ENCODE data around the gene REST.

DNA sequence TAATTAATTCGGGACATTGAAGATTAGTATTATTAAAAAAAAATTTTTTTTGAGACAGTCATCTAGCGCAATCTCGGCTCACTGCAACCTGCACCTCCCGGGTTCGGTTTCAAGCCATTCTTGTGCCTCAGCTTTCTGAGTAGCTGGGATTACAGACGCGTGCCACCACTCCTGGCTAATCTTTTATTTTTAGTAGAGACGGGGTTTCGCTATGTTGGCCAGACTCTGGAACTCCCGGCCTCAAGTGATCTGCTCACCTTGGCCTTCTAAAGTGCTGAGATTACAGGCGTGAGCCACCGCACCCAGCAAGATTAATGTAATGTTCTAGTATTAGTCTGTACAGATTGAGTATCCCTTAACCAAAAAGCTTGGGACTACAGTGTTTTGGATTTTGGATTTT, 32.7 kb downstream of the REST start:
- TF ChIP-seq CHD2 (IDR thresholded peaks at IDR 0.05; ENCODE audit: low read length, partially characterized antibody) (no peak), POLR2AphosphoS5 (IDR thresholded peaks at IDR 0.05; ENCODE audit: low read depth, low read length) (no peak), TCF12 (IDR thresholded peaks at IDR 0.05) (no peak), TEAD4 (IDR thresholded peaks at IDR 0.05; ENCODE audit: borderline replicate concordance, insufficient read depth) (no peak)
- TF ChIP-seq, protein P1, sequence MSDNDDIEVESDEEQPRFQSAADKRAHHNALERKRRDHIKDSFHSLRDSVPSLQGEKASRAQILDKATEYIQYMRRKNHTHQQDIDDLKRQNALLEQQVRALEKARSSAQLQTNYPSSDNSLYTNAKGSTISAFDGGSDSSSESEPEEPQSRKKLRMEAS (IDR thresholded peaks at IDR 0.05; ENCODE audit: low read depth) = no peak
- TF ChIP-seq, protein P2, sequence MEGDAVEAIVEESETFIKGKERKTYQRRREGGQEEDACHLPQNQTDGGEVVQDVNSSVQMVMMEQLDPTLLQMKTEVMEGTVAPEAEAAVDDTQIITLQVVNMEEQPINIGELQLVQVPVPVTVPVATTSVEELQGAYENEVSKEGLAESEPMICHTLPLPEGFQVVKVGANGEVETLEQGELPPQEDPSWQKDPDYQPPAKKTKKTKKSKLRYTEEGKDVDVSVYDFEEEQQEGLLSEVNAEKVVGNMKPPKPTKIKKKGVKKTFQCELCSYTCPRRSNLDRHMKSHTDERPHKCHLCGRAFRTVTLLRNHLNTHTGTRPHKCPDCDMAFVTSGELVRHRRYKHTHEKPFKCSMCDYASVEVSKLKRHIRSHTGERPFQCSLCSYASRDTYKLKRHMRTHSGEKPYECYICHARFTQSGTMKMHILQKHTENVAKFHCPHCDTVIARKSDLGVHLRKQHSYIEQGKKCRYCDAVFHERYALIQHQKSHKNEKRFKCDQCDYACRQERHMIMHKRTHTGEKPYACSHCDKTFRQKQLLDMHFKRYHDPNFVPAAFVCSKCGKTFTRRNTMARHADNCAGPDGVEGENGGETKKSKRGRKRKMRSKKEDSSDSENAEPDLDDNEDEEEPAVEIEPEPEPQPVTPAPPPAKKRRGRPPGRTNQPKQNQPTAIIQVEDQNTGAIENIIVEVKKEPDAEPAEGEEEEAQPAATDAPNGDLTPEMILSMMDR (IDR thresholded peaks at IDR 0.05) = no peak
